HL-60 (cell line): Measurements from ENCODE around the gene PINK1.
"Not testable (repeated sequence)": the region's sequence is repeated elsewhere in the genome, so short reads cannot be mapped to it uniquely, and the experiment has no call there.

Source experiments
- DNase-seq, 2 experiments: peaks; one replicate each; pipeline ENCODE4 v3.0.0-alpha.2; 2010 to 2020; ENCODE audit warnings: low read depth in 1 of 2, low spot score in 1 of 2
- H3K27ac ChIP-seq: fragments of 250-450 bp; sonication (Bioruptor Pico); replicated peaks from 2 replicates; pipeline ENCODE4 v1.5.1; 2020; ENCODE audit warnings: mild to moderate bottlenecking, moderate library complexity
- H3K27me3 ChIP-seq: fragments of 250-450 bp; sonication (Bioruptor Pico); 2 replicates; pipeline ENCODE4 v1.5.1; 2021; ENCODE audit warnings: mild to moderate bottlenecking, moderate library complexity; ENCODE audit not compliant: insufficient read depth, poor library complexity, severe bottlenecking
- H3K4me3 ChIP-seq: replicated peaks from 2 replicates; pipeline ENCODE4 v1.5.1; 2011; ENCODE audit warnings: mild to moderate bottlenecking, control low read depth, low read length; ENCODE audit not compliant: insufficient read depth
- GABPA ChIP-seq: IDR thresholded peaks from 2 replicates; pipeline ENCODE4 v1.6.1; 2012; ENCODE audit warnings: low read depth
- POLR2AphosphoS5 ChIP-seq: IDR thresholded peaks from 2 replicates; pipeline ENCODE4 v1.6.1; 2012; ENCODE audit warnings: low read depth
- REST ChIP-seq: IDR thresholded peaks from 2 replicates; pipeline ENCODE4 v1.6.1; 2012; ENCODE audit warnings: low read depth; ENCODE audit not compliant: insufficient replicate concordance
- SPI1 ChIP-seq: IDR thresholded peaks from 2 replicates; pipeline ENCODE4 v1.6.1; 2012; ENCODE audit warnings: low read depth, mild to moderate bottlenecking, borderline replicate concordance
- TF ChIP-seq, protein P1 (sequence below): IDR thresholded peaks from one replicate; pipeline ENCODE4 v1.5.1; 2011; ENCODE audit warnings: low read length, control low read depth, inconsistent platforms; ENCODE audit not compliant: insufficient read depth

PINK1 gene

GRCh38 chr1:20604678-20605077, 28.6 kb upstream of the PINK1 start:
- Histone ChIP-seq H3K4me3 (no peak overlapping the region), H3K27me3 (no peaks in the 10 kb centered on the region), H3K27ac (peak overlapping the region; percentile 79)
- TF ChIP-seq, protein P1, sequence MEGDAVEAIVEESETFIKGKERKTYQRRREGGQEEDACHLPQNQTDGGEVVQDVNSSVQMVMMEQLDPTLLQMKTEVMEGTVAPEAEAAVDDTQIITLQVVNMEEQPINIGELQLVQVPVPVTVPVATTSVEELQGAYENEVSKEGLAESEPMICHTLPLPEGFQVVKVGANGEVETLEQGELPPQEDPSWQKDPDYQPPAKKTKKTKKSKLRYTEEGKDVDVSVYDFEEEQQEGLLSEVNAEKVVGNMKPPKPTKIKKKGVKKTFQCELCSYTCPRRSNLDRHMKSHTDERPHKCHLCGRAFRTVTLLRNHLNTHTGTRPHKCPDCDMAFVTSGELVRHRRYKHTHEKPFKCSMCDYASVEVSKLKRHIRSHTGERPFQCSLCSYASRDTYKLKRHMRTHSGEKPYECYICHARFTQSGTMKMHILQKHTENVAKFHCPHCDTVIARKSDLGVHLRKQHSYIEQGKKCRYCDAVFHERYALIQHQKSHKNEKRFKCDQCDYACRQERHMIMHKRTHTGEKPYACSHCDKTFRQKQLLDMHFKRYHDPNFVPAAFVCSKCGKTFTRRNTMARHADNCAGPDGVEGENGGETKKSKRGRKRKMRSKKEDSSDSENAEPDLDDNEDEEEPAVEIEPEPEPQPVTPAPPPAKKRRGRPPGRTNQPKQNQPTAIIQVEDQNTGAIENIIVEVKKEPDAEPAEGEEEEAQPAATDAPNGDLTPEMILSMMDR, result no peak
- TF ChIP-seq SPI1 (peak; percentile 84), REST (no peak), POLR2AphosphoS5 (peak; percentile 37; the same call in 1 of the 2 replicates)
- DNase-seq, result peak; percentile 77 to 81

- not testable (repeated sequence) for H3K27me3 ChIP-seq, DNase-seq, H3K4me3 ChIP-seq
- H3K27ac ChIP-seq, result peak overlapping the region; percentile 50
Measured at GRCh38 chr1:20606801-20607570, 26.3 kb upstream of the PINK1 start.

- no peak for DNase-seq
- TF ChIP-seq REST (no peak), GABPA (no peak), SPI1 (no peak)
- TF ChIP-seq, protein P1, result no peak
- Histone ChIP-seq H3K4me3 (no peak overlapping the region), H3K27ac (no peak overlapping the region), H3K27me3 (no peaks in the 10 kb centered on the region)
Measured at GRCh38 chr1:20609541-20609940, 23.7 kb upstream of the PINK1 start.

- DNase-seq, result no peak
- H3K27me3 ChIP-seq, result no peaks in the 10 kb centered on the region
- TF ChIP-seq REST (no peak), SPI1 (no peak), POLR2AphosphoS5 (no peak), GABPA (no peak)
- TF ChIP-seq, protein P1, result no peak
- no peak overlapping the region for H3K4me3 ChIP-seq
- H3K27ac ChIP-seq, result no peak overlapping the region
Measured at GRCh38 chr1:20610970-20611369, 22.3 kb upstream of the PINK1 start.
